Testis (tissue), 3 donors: ENCODE data around the gene AP2A2. TPM values are rescaled to one million over a fixed set of nuclear protein-coding genes. Genes with fewer than 3 reads are reported as not detected.

Experiments used
- DNase-seq: peaks from one replicate; pipeline ENCODE4 v3.0.0-alpha.2; 2019
- H3K27ac ChIP-seq, 2 donors: fragments of 200-600 bp; sonication (generic); one replicate each; pipeline ENCODE4 v1.5.1; 2019
- H3K27me3 ChIP-seq: fragments of 200-600 bp; sonication (generic); one replicate; pipeline ENCODE4 v1.5.1; 2019
- H3K36me3 ChIP-seq: fragments of 200-600 bp; sonication (generic); one replicate; pipeline ENCODE4 v1.5.1; 2017; ENCODE audit warnings: low read depth; ENCODE audit errors: missing control alignments
- H3K4me1 ChIP-seq: fragments of 200-600 bp; sonication (generic); one replicate; pipeline ENCODE4 v1.5.1; 2019
- H3K4me3 ChIP-seq, 2 donors: fragments of 200-600 bp; sonication (generic); one replicate each; pipeline ENCODE4 v1.5.1; 2017 to 2019
- H3K9me3 ChIP-seq: fragments of 200-600 bp; sonication (generic); one replicate; pipeline ENCODE4 v1.5.1; 2017
- POLR2A ChIP-seq: fragments of 450-650 bp; IDR thresholded peaks from one replicate; pipeline ENCODE4 v1.6.1; 2017; ENCODE audit warnings: antibody characterized with exemption, mild to moderate bottlenecking, moderate library complexity
- WGBS, 2 donors: methylation state at CpG; one replicate each; pipeline ENCODE4 v1.1.5; 2018; 5-methylcytosine and 5-hydroxymethylcytosine counted together
- intact Hi-C: fragments of 100-400 bp; cut with DNase I; formaldehyde crosslinking; loops from one replicate; pipeline ENCODE4 v1.15.1; 2023; ENCODE audit warnings: low total_unique reads
- polyA plus RNA-seq: library from polyadenylated mRNA; stranded (reverse); fragments of 350-450 nt; fragmentation: Illumina TruSeq; extraction: RNeasy Lipid Tissue Mini Kit (QIAGEN cat#74804); gene quantifications from one replicate; pipeline ENCODE4 v1.2.3, GENCODE V29; 2014; ENCODE audit warnings: low read depth, low replicate concordance; ENCODE audit not compliant: insufficient read depth
- total RNA-seq, 2 donors: library from RNA; depleted of rRNA; stranded (reverse); fragments of >200 nt; gene quantifications; one replicate each; pipeline ENCODE4 v1.2.3, GENCODE V29; 2016
- TF ChIP-seq, protein P1 (sequence below), 3 experiments: fragments of 450-650 bp in 2 of 3; fragments of 200-600 bp in 1 of 3; sonication (generic) in 1 of 3; IDR thresholded peaks; one replicate each; pipeline ENCODE4 v1.5.1; 2016 to 2019; ENCODE audit warnings: antibody characterized with exemption in 3 of 3, mild to moderate bottlenecking in 2 of 3, moderate library complexity in 1 of 3

AP2A2 gene
- total and polyA plus RNA-seq, 3 donors from 2014 or later: 82.0 to 106 (median 95.0) TPM

DNA sequence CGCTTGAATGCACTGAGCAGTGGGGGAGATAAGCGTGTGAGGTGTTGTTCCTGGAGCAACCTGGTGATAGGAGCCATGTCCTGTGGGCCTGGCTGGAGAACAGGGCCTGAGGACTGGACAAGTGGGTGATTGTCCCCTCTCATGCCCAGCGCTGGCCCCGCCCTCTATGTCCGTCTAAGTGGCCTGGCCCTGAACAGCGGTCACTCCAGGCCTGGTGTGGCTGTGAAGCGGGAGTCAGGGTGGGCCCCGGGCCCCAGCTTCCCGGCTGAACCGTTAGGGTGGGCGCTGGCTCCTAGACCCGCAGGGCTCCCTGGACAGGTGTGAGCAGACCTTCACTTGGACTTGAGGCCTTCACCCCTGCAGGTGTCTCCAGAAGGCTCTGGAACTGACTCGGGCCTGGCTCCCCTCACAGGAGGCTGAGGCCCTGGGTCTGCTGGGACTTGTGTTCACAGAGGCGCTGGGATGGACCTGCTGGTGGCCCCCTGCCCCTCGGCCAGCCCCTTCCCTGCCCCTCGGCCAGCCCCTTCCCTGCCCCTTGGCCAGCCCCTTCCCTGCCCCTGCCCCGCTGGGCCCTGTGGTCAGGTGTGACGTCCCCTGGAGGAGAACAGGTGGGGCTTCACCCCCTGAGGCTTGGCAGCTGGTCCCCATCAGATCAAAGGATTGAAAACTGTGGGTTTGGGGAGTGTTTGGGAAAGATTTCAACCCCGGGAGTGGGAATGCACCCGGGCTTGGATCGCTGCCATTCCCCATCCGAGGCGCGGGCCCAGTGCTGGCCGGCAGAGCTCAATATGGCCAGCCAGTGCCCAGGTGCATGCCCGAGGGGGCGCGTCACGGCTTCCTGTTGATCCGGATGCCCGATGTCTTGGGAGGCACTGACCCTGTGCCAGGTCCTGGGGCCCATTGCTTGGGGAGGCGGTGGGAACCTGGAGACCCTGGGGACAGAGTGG is 114.1 kb downstream of the AP2A2 start:
- Histone ChIP-seq H3K36me3 (no peaks in the 10 kb centered on the region), H3K4me3 (no peak overlapping the region), H3K9me3 (no peaks in the 10 kb centered on the region), H3K4me1 (no peaks in the 10 kb centered on the region), H3K27ac (no peak overlapping the region), H3K27me3 (no peaks in the 10 kb centered on the region)
- intact Hi-C loops: no loop called here
- WGBS, 2 donors: 77 to 95% methylated on average over 8 to 32 of the region's 32 CpGs
- no peak for DNase-seq
- TF ChIP-seq POLR2A: no peak
- TF ChIP-seq, protein P1, sequence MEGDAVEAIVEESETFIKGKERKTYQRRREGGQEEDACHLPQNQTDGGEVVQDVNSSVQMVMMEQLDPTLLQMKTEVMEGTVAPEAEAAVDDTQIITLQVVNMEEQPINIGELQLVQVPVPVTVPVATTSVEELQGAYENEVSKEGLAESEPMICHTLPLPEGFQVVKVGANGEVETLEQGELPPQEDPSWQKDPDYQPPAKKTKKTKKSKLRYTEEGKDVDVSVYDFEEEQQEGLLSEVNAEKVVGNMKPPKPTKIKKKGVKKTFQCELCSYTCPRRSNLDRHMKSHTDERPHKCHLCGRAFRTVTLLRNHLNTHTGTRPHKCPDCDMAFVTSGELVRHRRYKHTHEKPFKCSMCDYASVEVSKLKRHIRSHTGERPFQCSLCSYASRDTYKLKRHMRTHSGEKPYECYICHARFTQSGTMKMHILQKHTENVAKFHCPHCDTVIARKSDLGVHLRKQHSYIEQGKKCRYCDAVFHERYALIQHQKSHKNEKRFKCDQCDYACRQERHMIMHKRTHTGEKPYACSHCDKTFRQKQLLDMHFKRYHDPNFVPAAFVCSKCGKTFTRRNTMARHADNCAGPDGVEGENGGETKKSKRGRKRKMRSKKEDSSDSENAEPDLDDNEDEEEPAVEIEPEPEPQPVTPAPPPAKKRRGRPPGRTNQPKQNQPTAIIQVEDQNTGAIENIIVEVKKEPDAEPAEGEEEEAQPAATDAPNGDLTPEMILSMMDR (IDR thresholded peaks at IDR 0.05): no peak

DNA sequence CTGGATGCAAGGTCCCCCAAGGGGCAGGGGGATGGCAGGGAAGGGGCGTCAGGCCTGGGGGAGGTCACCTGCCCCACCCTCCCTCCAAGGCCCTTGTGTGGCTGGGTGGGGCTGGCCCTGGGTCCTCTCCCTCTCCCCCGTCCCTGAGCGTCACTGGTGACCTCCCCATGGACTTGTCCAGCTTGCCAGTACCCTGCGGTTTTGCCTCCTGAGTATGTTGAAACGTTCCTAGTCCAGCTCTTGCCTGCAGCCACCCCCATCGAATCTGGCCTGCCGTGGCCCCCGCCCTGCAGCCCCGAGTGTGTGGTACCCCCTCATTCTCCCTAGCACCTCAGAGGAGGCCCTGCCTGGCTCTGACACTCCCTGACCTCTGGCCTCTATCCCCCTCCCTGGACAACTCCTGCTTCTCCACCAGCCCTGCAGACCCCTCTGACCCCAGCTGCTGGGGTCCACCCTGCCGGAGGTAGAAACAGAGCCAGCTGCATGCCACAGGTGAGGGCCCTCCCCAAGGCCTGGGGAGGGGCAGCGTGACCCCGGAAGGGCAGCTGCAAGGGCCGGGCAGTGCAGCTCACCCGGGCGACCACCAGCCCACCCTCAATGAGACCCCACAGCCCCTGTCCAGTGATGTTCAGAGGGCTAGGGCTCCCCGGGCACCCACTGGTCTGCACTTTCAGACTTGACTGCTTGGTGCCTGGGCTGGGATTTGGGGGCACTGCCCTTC is 114.9 kb downstream of the AP2A2 start:
- TF ChIP-seq POLR2A: no peak
- TF ChIP-seq, protein P1 (IDR thresholded peaks at IDR 0.05): no peak
- H3K27me3 ChIP-seq: no peaks in the 10 kb centered on the region
- DNase-seq: no peak
- no peaks in the 10 kb centered on the region for H3K4me1 ChIP-seq
- H3K4me3 ChIP-seq: no peak overlapping the region
- no peak overlapping the region for H3K27ac ChIP-seq
- intact Hi-C loops: no loop called here
- H3K9me3 ChIP-seq: no peaks in the 10 kb centered on the region
- H3K36me3 ChIP-seq: no peaks in the 10 kb centered on the region
- 71 to 78% methylated on average over 6 to 15 of the region's 16 CpGs for WGBS, 2 donors

DNA sequence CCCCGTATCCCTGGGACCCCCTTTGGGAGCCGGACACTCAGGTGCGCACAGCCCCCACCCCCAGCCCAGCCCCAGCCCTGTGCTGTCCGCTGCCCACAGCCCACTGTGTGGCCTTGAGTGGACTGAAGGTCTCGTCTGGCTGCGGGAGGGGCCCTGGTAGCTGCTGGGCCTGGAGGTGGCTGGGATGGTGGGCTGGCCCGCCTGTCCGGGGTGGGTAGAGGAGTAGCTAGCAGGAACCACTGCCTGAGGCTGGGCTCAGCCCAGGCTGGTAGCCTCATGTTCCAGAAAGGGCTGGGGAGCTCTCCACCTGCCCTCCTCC is 115.4 kb downstream of the AP2A2 start:
- intact Hi-C loops: no loop called here
- TF ChIP-seq POLR2A: no peak
- TF ChIP-seq, protein P1 (IDR thresholded peaks at IDR 0.05): no peak
- no peak overlapping the region for H3K27ac ChIP-seq
- no peaks in the 10 kb centered on the region for H3K9me3 ChIP-seq
- H3K4me3 ChIP-seq: no peak overlapping the region
- H3K27me3 ChIP-seq: no peaks in the 10 kb centered on the region
- H3K4me1 ChIP-seq: no peaks in the 10 kb centered on the region
- H3K36me3 ChIP-seq: no peaks in the 10 kb centered on the region
- 61 to 72% methylated on average over 6 to 7 of the region's 8 CpGs for WGBS, 2 donors
- DNase-seq: no peak

DNA sequence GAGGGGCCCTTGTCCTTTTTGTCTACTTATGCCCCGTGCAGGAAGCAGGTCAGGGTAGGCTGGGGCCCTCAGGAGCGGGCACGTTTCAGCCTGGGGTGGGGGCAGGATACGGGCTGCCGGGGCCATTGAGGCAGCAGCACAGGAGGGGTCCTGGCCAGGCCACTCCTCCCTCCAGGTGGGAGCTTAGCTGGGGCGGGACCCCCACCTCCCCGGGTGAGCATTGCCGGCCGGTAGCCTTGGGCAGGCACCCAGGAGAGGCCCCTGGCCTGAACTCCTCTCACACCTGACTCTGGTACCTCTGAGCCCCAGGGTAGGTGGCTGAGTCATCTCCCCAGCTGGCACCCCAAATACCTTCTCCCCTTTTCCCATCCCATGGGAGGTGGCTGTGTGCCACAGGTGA is 115.8 kb downstream of the AP2A2 start:
- TF ChIP-seq, protein P1 (IDR thresholded peaks at IDR 0.05): no peak
- TF ChIP-seq POLR2A: no peak
- Histone ChIP-seq H3K36me3 (no peaks in the 10 kb centered on the region), H3K4me3 (no peak overlapping the region), H3K27me3 (no peaks in the 10 kb centered on the region), H3K9me3 (no peaks in the 10 kb centered on the region), H3K27ac (no peak overlapping the region), H3K4me1 (no peaks in the 10 kb centered on the region)
- 65 to 74% methylated on average over 8 to 9 of the region's 9 CpGs for WGBS, 2 donors
- intact Hi-C loops: no loop called here
- DNase-seq: no peak
